ENCODE data around the gene TSPO.

The TSPO gene

GRCh38 chr22:43110927-43111623 lies 40.3 kb upstream of the TSPO start:
- peak overlapping the region; percentile 74 for H3K4me3 ChIP-seq (ENCODE audit: low read length)
- peak overlapping the region; percentile 97 for H3K4me2 ChIP-seq (ENCODE audit: low read depth, low read length)
- H3F3A ChIP-seq (ENCODE audit: insufficient read depth, low read length) = no peaks in the 10 kb centered on the region
- no peaks in the 10 kb centered on the region for H3K79me2 ChIP-seq (ENCODE audit: low read length)
- peak overlapping the region; percentile 86 for H2AFZ ChIP-seq (ENCODE audit: low read length)
- H3K27me3 ChIP-seq (replicated peaks; ENCODE audit: insufficient read depth, low read length) = peaks cover 17% of the 10 kb centered on the region; the same call in 1 of the 2 replicates
- no peaks in the 10 kb centered on the region for H3K9me2 ChIP-seq (replicated peaks; ENCODE audit: insufficient read depth, low read length)
- DNase-seq = peak; percentile 34
- peak overlapping the region; percentile 52; the same call in 1 of the 2 replicates for H3K9ac ChIP-seq (ENCODE audit: low read length)
- H4K20me1 ChIP-seq (ENCODE audit: insufficient read depth, low read length) = no peaks in the 10 kb centered on the region
- no peak for TF ChIP-seq EZH2 (optimal IDR thresholded peaks at IDR 0.05; ENCODE audit: low read depth, low read length)
- no peak for TF ChIP-seq CTCF (IDR thresholded peaks at IDR 0.05; ENCODE audit: low read length)
- TF ChIP-seq EZH2phosphoT487 (IDR thresholded peaks at IDR 0.05; ENCODE audit: low read length) = no peak
- H3K27ac ChIP-seq (ENCODE audit: low read length) = no peak overlapping the region
- peaks cover 3% of the 10 kb centered on the region; the same call in 1 of the 2 replicates for H3K4me1 ChIP-seq (ENCODE audit: low read length)
- no peaks in the 10 kb centered on the region for H3K9me3 ChIP-seq (replicated peaks; ENCODE audit: insufficient read depth, low read length)
- no peaks in the 10 kb centered on the region for H3K36me3 ChIP-seq (replicated peaks; ENCODE audit: insufficient read depth, low read length)

- Histone ChIP-seq H3K4me1 (ENCODE audit: low read length) (peaks cover 3% of the 10 kb centered on the region; the same call in 1 of the 2 replicates), H2AFZ (ENCODE audit: low read length) (no peak overlapping the region), H3K4me2 (ENCODE audit: low read depth, low read length) (no peak overlapping the region), H3K9me2 (replicated peaks; ENCODE audit: insufficient read depth, low read length) (no peaks in the 10 kb centered on the region), H3K36me3 (replicated peaks; ENCODE audit: insufficient read depth, low read length) (no peaks in the 10 kb centered on the region), H3K4me3 (ENCODE audit: low read length) (no peak overlapping the region), H3K9me3 (replicated peaks; ENCODE audit: insufficient read depth, low read length) (no peaks in the 10 kb centered on the region), H3K27ac (ENCODE audit: low read length) (no peak overlapping the region), H3K9ac (ENCODE audit: low read length) (no peak overlapping the region), H4K20me1 (ENCODE audit: insufficient read depth, low read length) (no peaks in the 10 kb centered on the region), H3F3A (ENCODE audit: insufficient read depth, low read length) (no peaks in the 10 kb centered on the region), H3K27me3 (replicated peaks; ENCODE audit: insufficient read depth, low read length) (peaks cover 17% of the 10 kb centered on the region; the same call in 1 of the 2 replicates), H3K79me2 (ENCODE audit: low read length) (no peaks in the 10 kb centered on the region)
- no peak for TF ChIP-seq CTCF (IDR thresholded peaks at IDR 0.05; ENCODE audit: low read length)
- TF ChIP-seq EZH2phosphoT487 (IDR thresholded peaks at IDR 0.05; ENCODE audit: low read length) = no peak
- no peak for TF ChIP-seq EZH2 (optimal IDR thresholded peaks at IDR 0.05; ENCODE audit: low read depth, low read length)
- no peak for DNase-seq
Observed at GRCh38 chr22:43113526-43114251, 37.7 kb upstream of the TSPO start.

- no peaks in the 10 kb centered on the region for H3K9me3 ChIP-seq (replicated peaks; ENCODE audit: insufficient read depth, low read length)
- no peak for DNase-seq
- no peak overlapping the region for H3K4me2 ChIP-seq (ENCODE audit: low read depth, low read length)
- no peaks in the 10 kb centered on the region for H3K36me3 ChIP-seq (replicated peaks; ENCODE audit: insufficient read depth, low read length)
- peaks cover 3% of the 10 kb centered on the region; the same call in 1 of the 2 replicates for H3K4me1 ChIP-seq (ENCODE audit: low read length)
- no peak overlapping the region for H3K4me3 ChIP-seq (ENCODE audit: low read length)
- H3K9ac ChIP-seq (ENCODE audit: low read length) = no peak overlapping the region
- peaks cover 15% of the 10 kb centered on the region; the same call in 1 of the 2 replicates for H3K27me3 ChIP-seq (replicated peaks; ENCODE audit: insufficient read depth, low read length)
- TF ChIP-seq EZH2phosphoT487 (IDR thresholded peaks at IDR 0.05; ENCODE audit: low read length) (no peak), CTCF (IDR thresholded peaks at IDR 0.05; ENCODE audit: low read length) (no peak), EZH2 (optimal IDR thresholded peaks at IDR 0.05; ENCODE audit: low read depth, low read length) (no peak)
- H4K20me1 ChIP-seq (ENCODE audit: insufficient read depth, low read length) = no peaks in the 10 kb centered on the region
- no peaks in the 10 kb centered on the region for H3F3A ChIP-seq (ENCODE audit: insufficient read depth, low read length)
- H3K27ac ChIP-seq (ENCODE audit: low read length) = no peak overlapping the region
- H3K79me2 ChIP-seq (ENCODE audit: low read length) = no peaks in the 10 kb centered on the region
- H3K9me2 ChIP-seq (replicated peaks; ENCODE audit: insufficient read depth, low read length) = no peaks in the 10 kb centered on the region
- no peak overlapping the region for H2AFZ ChIP-seq (ENCODE audit: low read length)
Observed at GRCh38 chr22:43114958-43115357, 36.4 kb upstream of the TSPO start.
